Left lung (tissue), 10 donors: ENCODE data around the gene SKP2. TPM values are rescaled to one million over a fixed set of nuclear protein-coding genes. Genes with fewer than 3 reads are reported as not detected.

Source experiments
- ATAC-seq: fragments of 200-7000 bp; cut with Tn5 transposase; one replicate; pipeline ENCODE4 v1.9.1; 2020; ENCODE audit warnings: moderate library complexity
- DNase-seq, 4 donors: peaks; one replicate each; pipeline ENCODE4 v3.0.0-alpha.2; 2013 to 2020
- H3K27ac ChIP-seq, 2 donors: fragments of 200-600 bp; sonication (generic) in 1 of 2; one replicate each; pipeline versions ENCODE4 v1.5.0 to v1.8.0; 2020 to 2021
- H3K27me3 ChIP-seq, 2 donors: fragments of 200-600 bp; sonication (generic) in 1 of 2; one replicate each; pipeline versions ENCODE4 v1.5.0 to v1.8.0; 2020 to 2021
- H3K36me3 ChIP-seq, 2 donors: fragments of 200-600 bp; sonication (generic) in 1 of 2; one replicate each; pipeline versions ENCODE4 v1.5.0 to v1.8.0; 2020 to 2021
- H3K4me1 ChIP-seq, 2 donors: fragments of 200-600 bp; one replicate each; pipeline ENCODE4 v1.8.0; 2021
- H3K4me3 ChIP-seq, 2 donors: fragments of 200-600 bp; sonication (generic) in 1 of 2; one replicate each; pipeline versions ENCODE4 v1.5.0 to v1.8.0; 2020 to 2021; ENCODE audit warnings: mild to moderate bottlenecking in 1 of 2
- H3K9me3 ChIP-seq, 2 donors: fragments of 200-600 bp; sonication (generic) in 1 of 2; one replicate each; pipeline versions ENCODE4 v1.5.0 to v1.8.0; 2020 to 2021
- intact Hi-C, 2 donors: fragments of 100-400 bp; cut with DNase I; formaldehyde crosslinking; loops; one replicate each; pipeline versions ENCODE4 v1.11.2 to v1.14.2; 2022
- polyA plus RNA-seq, 6 donors: library from polyadenylated mRNA; unstranded; fragments of 120-200 nt; gene quantifications; one replicate each; pipeline ENCODE4 v1.2.1, GENCODE V29; 2013; ENCODE audit not compliant: insufficient read length in 6 of 6
- total RNA-seq, 2 donors: library from RNA; stranded (reverse); fragmentation: NEBNext Ultra II Directional; extraction: Animal tissue kit (Norgen Biotek cat#: 25700); gene quantifications; one replicate each; pipeline ENCODE4 v1.2.1, GENCODE V29; 2021
- TF ChIP-seq, protein P1 (sequence below), 2 donors: fragments of 200-600 bp; sonication (generic) in 1 of 2; IDR thresholded peaks; one replicate each; pipeline versions ENCODE4 v1.5.0 to v1.8.0; 2021; ENCODE audit warnings: antibody characterized with exemption in 2 of 2
- donor health status: DM: no; HTN: yes; CAD: no.
- donor health status: DM: no; HTN: no; CAD: no.

SKP2 gene
- total and polyA plus RNA-seq, 8 donors = 18.4 to 56.4 (median 48.7) TPM

DNA sequence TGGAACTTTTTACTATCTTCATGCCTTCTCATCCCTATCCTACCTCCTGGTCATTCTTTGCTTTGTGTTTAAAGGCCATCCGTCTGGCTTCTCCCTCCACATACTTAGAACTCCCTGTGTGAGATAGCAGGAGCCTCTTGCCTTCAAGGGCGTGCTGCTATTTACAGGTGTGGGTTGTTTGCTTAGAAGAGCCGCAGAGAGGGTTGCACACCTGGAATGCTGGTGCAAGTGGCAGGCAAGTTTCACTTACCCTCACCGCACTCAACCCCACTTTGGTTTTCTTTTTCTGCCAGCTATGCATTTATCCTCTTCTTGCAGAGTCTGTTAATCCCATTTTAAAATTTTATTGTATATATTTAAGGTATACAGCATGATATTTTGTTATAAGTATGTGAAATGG is 12.6 kb downstream of the SKP2 start:
- H3K4me3 ChIP-seq = no peak overlapping the region
- no peaks in the 10 kb centered on the region for H3K27me3 ChIP-seq
- DNase-seq (no peak), ATAC-seq (no peak)
- intact Hi-C loops = no loop called here
- H3K27ac ChIP-seq = no peak overlapping the region
- TF ChIP-seq, protein P1, sequence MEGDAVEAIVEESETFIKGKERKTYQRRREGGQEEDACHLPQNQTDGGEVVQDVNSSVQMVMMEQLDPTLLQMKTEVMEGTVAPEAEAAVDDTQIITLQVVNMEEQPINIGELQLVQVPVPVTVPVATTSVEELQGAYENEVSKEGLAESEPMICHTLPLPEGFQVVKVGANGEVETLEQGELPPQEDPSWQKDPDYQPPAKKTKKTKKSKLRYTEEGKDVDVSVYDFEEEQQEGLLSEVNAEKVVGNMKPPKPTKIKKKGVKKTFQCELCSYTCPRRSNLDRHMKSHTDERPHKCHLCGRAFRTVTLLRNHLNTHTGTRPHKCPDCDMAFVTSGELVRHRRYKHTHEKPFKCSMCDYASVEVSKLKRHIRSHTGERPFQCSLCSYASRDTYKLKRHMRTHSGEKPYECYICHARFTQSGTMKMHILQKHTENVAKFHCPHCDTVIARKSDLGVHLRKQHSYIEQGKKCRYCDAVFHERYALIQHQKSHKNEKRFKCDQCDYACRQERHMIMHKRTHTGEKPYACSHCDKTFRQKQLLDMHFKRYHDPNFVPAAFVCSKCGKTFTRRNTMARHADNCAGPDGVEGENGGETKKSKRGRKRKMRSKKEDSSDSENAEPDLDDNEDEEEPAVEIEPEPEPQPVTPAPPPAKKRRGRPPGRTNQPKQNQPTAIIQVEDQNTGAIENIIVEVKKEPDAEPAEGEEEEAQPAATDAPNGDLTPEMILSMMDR (IDR thresholded peaks at IDR 0.05) = no peak
- peaks cover 0 to 2% of the 10 kb centered on the region in 2 donors for H3K4me1 ChIP-seq
- peaks cover 0 to 92% of the 10 kb centered on the region in 2 donors for H3K36me3 ChIP-seq
- H3K9me3 ChIP-seq = no peaks in the 10 kb centered on the region

DNA sequence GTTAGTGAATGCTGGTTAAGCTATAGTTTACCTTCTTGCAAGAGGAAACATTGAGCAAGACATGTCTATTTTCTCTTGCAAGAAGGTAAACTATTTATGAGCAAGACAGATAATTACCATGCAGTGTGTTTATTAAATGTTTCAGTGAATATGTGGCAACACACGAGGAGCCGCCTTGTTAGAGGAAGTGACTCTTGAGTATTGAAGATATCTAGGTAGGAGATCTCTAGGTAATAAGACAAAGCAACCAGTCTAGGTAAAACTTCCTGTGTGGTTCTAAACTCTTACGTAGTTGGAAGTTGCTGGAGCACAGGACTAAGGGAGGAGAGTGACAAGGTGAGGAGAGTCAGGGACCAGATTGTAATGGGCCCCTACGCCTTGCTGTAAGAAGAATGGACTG is 16.8 kb downstream of the SKP2 start:
- TF ChIP-seq, protein P1 (IDR thresholded peaks at IDR 0.05) = no peak
- DNase-seq (no peak), ATAC-seq (no peak)
- Histone ChIP-seq H3K4me3 (no peak overlapping the region), H3K27me3 (no peaks in the 10 kb centered on the region), H3K27ac (no peak overlapping the region), H3K36me3 (peaks cover 0 to 100% of the 10 kb centered on the region in 2 donors), H3K9me3 (no peaks in the 10 kb centered on the region), H3K4me1 (no peaks in the 10 kb centered on the region)
- intact Hi-C loops = no loop called here

DNA sequence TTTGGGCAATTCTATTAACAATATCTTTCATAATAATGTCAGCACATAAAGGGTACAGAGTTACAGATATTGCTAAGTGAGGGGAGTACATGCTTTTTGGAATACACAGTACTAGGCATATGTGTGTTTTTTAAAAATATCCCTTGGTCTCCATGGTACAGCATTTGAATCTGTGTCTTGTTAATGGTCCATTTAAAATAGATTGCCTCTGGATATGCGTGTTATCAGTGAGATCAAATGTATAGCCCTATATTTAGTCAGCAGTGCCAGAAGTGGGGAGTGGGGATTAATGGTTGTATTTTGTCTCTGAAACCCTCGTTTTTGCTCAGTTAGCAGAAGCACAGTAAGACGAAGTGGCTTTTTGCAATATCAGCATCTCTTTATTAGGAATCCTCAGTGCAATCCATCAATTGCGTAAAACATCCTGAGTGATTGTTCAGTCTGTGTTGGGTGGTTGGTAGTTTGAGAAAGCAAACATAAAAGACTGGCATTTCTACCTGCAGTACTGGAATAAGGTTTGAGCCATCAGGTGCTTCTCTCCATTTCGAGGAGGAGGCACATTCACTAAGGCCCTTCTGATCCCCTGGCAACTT is 19.0 kb downstream of the SKP2 start:
- H3K4me1 ChIP-seq = no peaks in the 10 kb centered on the region
- H3K4me3 ChIP-seq = no peak overlapping the region
- peaks cover 0 to 95% of the 10 kb centered on the region in 2 donors for H3K36me3 ChIP-seq
- TF ChIP-seq, protein P1 (IDR thresholded peaks at IDR 0.05) = no peak
- no peak for DNase-seq
- intact Hi-C loops = no loop called here
- H3K27ac ChIP-seq = no peak overlapping the region
- no peaks in the 10 kb centered on the region for H3K9me3 ChIP-seq
- no peaks in the 10 kb centered on the region for H3K27me3 ChIP-seq
- no peak for ATAC-seq

DNA sequence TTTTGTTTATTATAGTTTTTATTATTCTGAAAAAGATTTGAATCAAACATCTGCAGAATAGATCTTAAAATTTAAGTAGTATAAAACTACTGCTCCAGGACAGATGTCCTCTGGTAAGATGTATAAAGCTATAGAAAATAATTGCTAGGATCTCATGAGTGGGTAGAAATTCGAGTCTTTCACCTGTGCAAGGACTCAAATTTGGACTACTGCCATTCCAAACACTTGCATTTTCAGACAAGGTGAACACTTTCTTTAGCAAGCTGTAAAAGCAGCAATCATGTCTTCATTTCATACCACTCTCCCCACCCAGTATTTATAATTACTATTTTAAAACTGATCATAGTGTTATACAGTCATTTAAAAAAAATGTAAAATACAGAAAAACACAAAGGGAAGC is 20.7 kb downstream of the SKP2 start:
- H3K36me3 ChIP-seq = peaks cover 0 to 85% of the 10 kb centered on the region in 2 donors
- no peaks in the 10 kb centered on the region for H3K4me1 ChIP-seq
- H3K4me3 ChIP-seq = no peak overlapping the region
- ATAC-seq (peak; percentile 19), DNase-seq (peak in 1 of 4 donors; percentile 29)
- no peak overlapping the region for H3K27ac ChIP-seq
- intact Hi-C loops = no loop called here
- no peaks in the 10 kb centered on the region for H3K9me3 ChIP-seq
- TF ChIP-seq, protein P1 (IDR thresholded peaks at IDR 0.05) = no peak
- no peaks in the 10 kb centered on the region for H3K27me3 ChIP-seq

DNA sequence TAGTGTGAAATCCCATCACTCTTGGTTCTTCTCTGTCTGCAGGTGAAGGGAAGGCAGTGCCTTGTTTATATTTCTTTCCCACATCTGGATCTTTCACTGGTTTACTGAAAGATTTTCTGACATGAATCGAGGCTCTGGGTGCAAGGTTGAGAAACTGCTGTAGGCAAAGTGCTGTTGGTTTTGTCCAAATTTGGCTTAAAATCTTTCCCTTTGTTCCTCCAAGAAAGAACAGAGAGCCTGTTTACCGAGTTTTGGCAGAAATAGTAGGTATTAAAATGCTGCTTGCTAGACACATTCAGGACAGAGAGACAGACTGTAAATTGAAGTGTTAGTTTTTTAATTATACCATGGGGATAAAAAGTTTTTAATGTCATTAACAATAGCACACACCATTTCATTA is 21.5 kb downstream of the SKP2 start:
- Histone ChIP-seq H3K4me1 (no peaks in the 10 kb centered on the region), H3K4me3 (no peak overlapping the region), H3K9me3 (no peaks in the 10 kb centered on the region), H3K27me3 (no peaks in the 10 kb centered on the region), H3K27ac (no peak overlapping the region), H3K36me3 (peaks cover 0 to 81% of the 10 kb centered on the region in 2 donors)
- intact Hi-C loops = no loop called here
- ATAC-seq = no peak
- TF ChIP-seq, protein P1 (IDR thresholded peaks at IDR 0.05) = no peak
- DNase-seq = no peak
